Activated T-cell treated with anti-CD3 and anti-CD28 coated beads for 24 hours (primary cell): ENCODE measurements around the gene EIF4H.
"Not testable (repeated sequence)": the region's sequence is repeated elsewhere in the genome, so short reads cannot be mapped to it uniquely, and the experiment has no call there.

Experiments used
- DNase-seq: peaks from one replicate; pipeline ENCODE4 v3.0.0-alpha.2; 2020; ENCODE audit warnings: low read depth

EIF4H gene

GRCh38 chr7:74199551-74200355 lies 25.6 kb downstream of the EIF4H start:
- no peak for DNase-seq

- DNase-seq, result no peak
Observed at GRCh38 chr7:74202841-74203556, 28.8 kb downstream of the EIF4H start.

- DNase-seq, result no peak
Observed at GRCh38 chr7:74203956-74204618, 29.9 kb downstream of the EIF4H start.

GRCh38 chr7:74206052-74206451 lies 31.9 kb downstream of the EIF4H start:
- DNase-seq, result not testable (repeated sequence)

GRCh38 chr7:74206589-74207120 lies 32.5 kb downstream of the EIF4H start:
- DNase-seq, result peak; percentile 64

- DNase-seq, result no peak
Observed at GRCh38 chr7:74207586-74207985, 33.4 kb downstream of the EIF4H start.

- DNase-seq, result not testable (repeated sequence)
Observed at GRCh38 chr7:74208241-74208640, 34.1 kb downstream of the EIF4H start.

- DNase-seq, result no peak
Observed at GRCh38 chr7:74212661-74213060, 38.5 kb downstream of the EIF4H start.

- no peak for DNase-seq
Observed at GRCh38 chr7:74214816-74215630, 40.9 kb downstream of the EIF4H start.

GRCh38 chr7:74215921-74216320 lies 41.8 kb downstream of the EIF4H start:
- DNase-seq, result no peak

GRCh38 chr7:74216361-74216761 lies 42.2 kb downstream of the EIF4H start:
- DNase-seq, result no peak

GRCh38 chr7:74217455-74218342 lies 43.5 kb downstream of the EIF4H start:
- DNase-seq, result no peak

GRCh38 chr7:74218343-74218698 lies 44.2 kb downstream of the EIF4H start:
- no peak for DNase-seq

GRCh38 chr7:74219416-74219815 lies 45.3 kb downstream of the EIF4H start:
- no peak for DNase-seq

GRCh38 chr7:74220229-74220628 lies 46.1 kb downstream of the EIF4H start:
- no peak for DNase-seq

GRCh38 chr7:74221713-74222112 lies 47.6 kb downstream of the EIF4H start:
- DNase-seq, result no peak

- DNase-seq, result no peak
Observed at GRCh38 chr7:74222851-74223710, 48.9 kb downstream of the EIF4H start.

- DNase-seq, result no peak
Observed at GRCh38 chr7:74223711-74224510, 49.8 kb downstream of the EIF4H start.

GRCh38 chr7:74224511-74224832 lies 50.3 kb downstream of the EIF4H start:
- no peak for DNase-seq
